Activated CD4-positive, alpha-beta memory T cell treated with anti-CD3 and anti-CD28 coated beads, Interleukin-2, amount 10 ng/mL, durations not matched to agents 7 days and 5 days (primary cell): Measurements from ENCODE around the gene PIGT. TPM values are rescaled to one million over a fixed set of nuclear protein-coding genes. Genes with fewer than 3 reads are reported as not detected.

ENCODE experiments used
- CTCF ChIA-PET: fragments of 350-600 bp; sonication (Branson Sonifier 250); formaldehyde crosslinking; loops from one replicate; lab custom pipeline; 2021; ENCODE audit warnings: antibody characterized with exemption, inconsistent platforms; lab: Charles Lee
- POLR2A ChIA-PET: fragments of 350-600 bp; sonication (Branson Sonifier 250); formaldehyde crosslinking; loops from one replicate; lab custom pipeline; 2021; ENCODE audit warnings: antibody characterized with exemption; lab: Charles Lee
- DNase-seq: peaks from one replicate; pipeline ENCODE4 v3.0.0-alpha.2; 2020
- H3K27ac Mint-ChIP-seq: one replicate; pipeline ENCODE4 v1.8.0; 2021; ENCODE audit warnings: mild to moderate bottlenecking, mixed read lengths
- H3K27me3 Mint-ChIP-seq: one replicate; pipeline ENCODE4 v1.8.0; 2021; ENCODE audit warnings: mixed read lengths
- H3K36me3 Mint-ChIP-seq: one replicate; pipeline ENCODE4 v1.8.0; 2021; ENCODE audit warnings: low read depth, mixed read lengths
- H3K4me1 Mint-ChIP-seq: one replicate; pipeline ENCODE4 v1.8.0; 2021; ENCODE audit warnings: mixed read lengths
- H3K4me3 Mint-ChIP-seq: one replicate; pipeline ENCODE4 v1.8.0; 2021; ENCODE audit warnings: mild to moderate bottlenecking, mixed read lengths
- H3K9me3 Mint-ChIP-seq: one replicate; pipeline ENCODE4 v1.8.0; 2021; ENCODE audit warnings: mixed read lengths
- total RNA-seq, 2 experiments: library from RNA; stranded (reverse); gene quantifications; one replicate each; pipeline ENCODE4 v1.2.3, GENCODE V29; 2021

The PIGT gene
- total RNA-seq, 2 experiments from 2014 or later: 52.4 to 53.0 TPM

DNA sequence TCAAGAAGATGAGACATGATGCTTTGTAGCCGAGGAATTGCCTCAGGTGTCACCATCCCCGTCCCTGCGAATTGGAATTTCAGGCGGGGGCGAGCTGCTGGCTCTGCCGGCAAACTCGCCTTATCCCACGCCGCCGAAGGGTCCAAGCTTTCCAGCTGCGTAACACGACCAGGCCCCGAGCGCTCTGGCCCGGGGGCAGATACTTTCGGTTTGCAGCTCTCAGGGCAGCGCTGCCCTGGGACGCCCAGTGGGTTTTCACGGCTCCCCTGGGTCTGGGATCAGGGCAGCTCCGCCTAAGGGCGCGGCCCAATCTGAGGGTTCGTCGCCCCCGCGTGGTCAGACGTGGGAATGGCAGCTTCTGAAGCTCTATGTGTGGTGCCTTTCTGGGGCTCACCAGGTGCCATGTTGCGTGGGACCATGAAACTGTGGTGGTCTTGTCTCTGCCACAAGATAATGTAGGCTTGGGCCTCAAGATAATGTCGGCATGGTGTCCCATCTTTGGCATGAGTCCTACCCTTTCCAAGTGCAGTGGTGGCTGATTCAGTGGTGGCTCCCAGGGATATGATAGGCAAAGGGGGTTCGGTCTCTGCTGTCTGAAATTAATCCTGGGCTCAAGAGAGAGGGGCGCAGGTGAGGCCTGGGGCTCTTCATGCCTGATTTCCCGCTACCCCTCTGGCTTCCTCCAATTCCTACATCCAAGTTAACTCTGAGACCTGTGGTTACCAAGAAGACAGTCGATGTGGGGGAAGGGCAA lies 21.0 kb downstream of the PIGT start:
- ChIA-PET POLR2A (interaction anchor here (0.9 to 2.8 kb wide), 12 partner anchors 10 to 118 kb away, joined by 3 to 30 read pairs (median 4); partner anchors contain the start of genes PIGT and SYS1), CTCF (interaction anchor here (0.7 to 7.1 kb wide), 51 partner anchors 9 to 834 kb away, joined by 3 to 194 read pairs (median 5); partner anchors contain the start of genes DBNDD2, KCNS1, PIGT and SDC4)
- Mint-ChIP-seq H3K27ac (no peak overlapping the region), H3K4me3 (peak overlapping the region; percentile 77), H3K9me3 (no peaks in the 10 kb centered on the region), H3K36me3 (peaks cover 15% of the 10 kb centered on the region), H3K4me1 (peaks cover 26% of the 10 kb centered on the region), H3K27me3 (no peaks in the 10 kb centered on the region)
- DNase-seq: peak; percentile 87

DNA sequence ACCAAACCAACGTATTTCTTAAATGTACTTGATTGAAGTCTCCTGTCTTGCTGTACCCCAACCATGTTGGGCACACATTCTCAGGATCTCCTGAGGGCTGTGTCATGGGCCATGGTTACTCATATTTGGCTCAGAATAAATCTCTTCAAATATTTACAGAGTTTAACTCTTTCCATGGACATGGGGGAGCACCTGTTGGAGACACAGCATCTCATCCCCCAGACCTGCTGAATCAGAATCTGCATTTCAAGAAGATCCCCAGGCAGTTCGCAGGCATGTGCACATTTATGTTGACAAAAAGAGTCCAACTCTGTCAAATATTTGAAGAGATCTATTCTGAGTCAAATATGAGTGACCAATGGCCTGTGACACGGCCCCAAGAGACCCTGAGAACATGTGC lies 24.5 kb downstream of the PIGT start:
- no peak overlapping the region for H3K27ac Mint-ChIP-seq
- H3K36me3 Mint-ChIP-seq: no peaks in the 10 kb centered on the region
- ChIA-PET CTCF (interaction anchor here (1.4 to 7.1 kb wide), 5 partner anchors 10 to 122 kb away, joined by 6 to 194 read pairs (median 21); partner anchors contain the start of gene SYS1), POLR2A (interaction anchor here (1.2 kb wide), 1 partner anchor 67 kb away, joined by 3 read pairs; no protein-coding TSS in a partner anchor)
- H3K9me3 Mint-ChIP-seq: no peaks in the 10 kb centered on the region
- no peak for DNase-seq
- no peak overlapping the region for H3K4me3 Mint-ChIP-seq
- H3K27me3 Mint-ChIP-seq: peaks cover 21% of the 10 kb centered on the region
- H3K4me1 Mint-ChIP-seq: peaks cover 37% of the 10 kb centered on the region

DNA sequence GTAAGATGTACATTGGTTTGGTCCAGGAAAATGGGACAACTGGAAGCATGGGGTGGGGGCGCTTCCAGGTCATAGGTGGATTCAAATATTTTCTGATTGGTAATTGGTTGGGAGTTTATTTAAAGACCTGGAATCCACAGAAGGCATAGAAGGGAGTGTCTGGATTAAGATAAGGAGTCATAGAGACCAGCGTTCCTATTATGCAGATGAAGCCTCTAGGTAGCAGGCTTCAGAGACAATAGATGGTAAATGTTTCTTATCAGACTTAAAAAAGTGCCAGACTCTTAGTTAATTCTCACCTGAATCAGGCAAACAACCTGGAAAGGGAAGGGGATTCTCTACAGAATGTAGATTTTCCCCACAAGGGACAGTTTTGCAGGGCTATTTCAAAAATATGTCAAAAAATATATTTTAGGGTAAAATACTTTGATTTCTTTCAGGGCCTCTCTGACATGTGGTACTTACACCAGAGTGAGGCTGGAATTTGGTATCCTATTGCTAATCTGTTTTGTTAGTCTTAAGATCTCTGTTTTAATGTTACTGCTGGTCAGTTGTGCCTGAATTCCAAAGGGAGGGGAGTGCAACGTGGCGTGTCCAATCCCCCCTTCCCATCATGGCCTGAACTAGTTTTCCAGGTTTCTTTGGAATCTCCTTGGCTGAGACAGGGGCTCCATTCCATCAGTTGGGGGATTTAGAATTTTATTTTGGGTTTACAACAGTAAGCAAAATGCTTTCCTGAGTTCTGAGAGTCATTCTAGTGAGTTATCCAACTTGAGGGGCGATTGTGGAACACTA lies 25.1 kb downstream of the PIGT start:
- peaks cover 40% of the 10 kb centered on the region for H3K4me1 Mint-ChIP-seq
- no peaks in the 10 kb centered on the region for H3K9me3 Mint-ChIP-seq
- H3K4me3 Mint-ChIP-seq: no peak overlapping the region
- DNase-seq: no peak
- CTCF ChIA-PET: no interaction called here
- H3K36me3 Mint-ChIP-seq: no peaks in the 10 kb centered on the region
- peaks cover 24% of the 10 kb centered on the region for H3K27me3 Mint-ChIP-seq
- POLR2A ChIA-PET: no interaction called here
- no peak overlapping the region for H3K27ac Mint-ChIP-seq

DNA sequence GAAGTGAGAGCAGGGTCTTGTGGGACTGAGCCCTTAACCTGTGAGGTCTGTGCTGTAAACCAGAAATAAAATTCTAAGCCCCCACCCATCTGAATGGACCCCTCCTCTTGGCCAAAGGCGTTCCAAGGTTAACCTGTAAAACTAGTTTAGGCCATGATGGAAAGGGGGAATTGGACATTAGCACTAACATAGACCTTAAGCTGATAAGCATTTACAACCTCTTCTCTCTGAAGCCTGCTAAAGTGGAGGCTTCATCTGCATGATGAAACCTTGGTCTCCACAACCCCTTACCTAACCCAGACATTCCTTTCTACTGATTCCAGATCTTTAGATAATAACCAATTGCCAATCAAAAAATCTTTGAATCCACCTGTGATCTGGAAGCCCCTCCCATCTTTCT lies 25.8 kb downstream of the PIGT start:
- CTCF ChIA-PET: no interaction called here

DNA sequence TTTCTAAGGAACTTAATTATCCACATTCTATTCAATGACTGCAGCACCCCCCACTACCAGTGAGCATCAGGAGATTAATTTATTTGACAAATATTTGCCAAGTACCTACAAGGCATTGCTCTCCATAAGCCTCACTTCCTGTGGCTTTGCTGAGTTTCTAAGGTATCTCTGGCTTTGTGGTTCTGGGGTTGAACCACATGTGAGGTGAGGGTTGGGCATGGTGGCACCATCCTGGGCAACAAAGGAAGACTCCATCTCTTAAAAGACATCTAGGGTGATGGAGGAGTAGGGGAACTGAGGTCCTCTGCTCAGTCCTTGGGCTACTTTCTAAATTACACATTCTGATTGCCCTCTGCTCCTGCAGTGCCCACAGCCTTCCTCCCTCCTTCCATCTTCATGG lies 28.1 kb downstream of the PIGT start:
- Mint-ChIP-seq H3K27ac (peak overlapping the region; percentile 55), H3K4me3 (peak overlapping the region; percentile 10), H3K36me3 (no peaks in the 10 kb centered on the region), H3K4me1 (peaks cover 34% of the 10 kb centered on the region), H3K27me3 (peaks cover 24% of the 10 kb centered on the region), H3K9me3 (no peaks in the 10 kb centered on the region)
- ChIA-PET POLR2A (no interaction called here), CTCF (interaction anchor here (1.1 to 5.3 kb wide), 6 partner anchors 11 to 400 kb away, joined by 3 to 33 read pairs (median 6); no protein-coding TSS in a partner anchor)
- peak; percentile 77 for DNase-seq

More for the DNA sequence above, 25.8 kb downstream of the PIGT start:
- no peak for DNase-seq
- H3K9me3 Mint-ChIP-seq: no peaks in the 10 kb centered on the region
- H3K36me3 Mint-ChIP-seq: no peaks in the 10 kb centered on the region
- H3K4me3 Mint-ChIP-seq: no peak overlapping the region
- no peak overlapping the region for H3K27ac Mint-ChIP-seq
- H3K27me3 Mint-ChIP-seq: peaks cover 24% of the 10 kb centered on the region
- POLR2A ChIA-PET: no interaction called here
- H3K4me1 Mint-ChIP-seq: peaks cover 37% of the 10 kb centered on the region

DNA sequence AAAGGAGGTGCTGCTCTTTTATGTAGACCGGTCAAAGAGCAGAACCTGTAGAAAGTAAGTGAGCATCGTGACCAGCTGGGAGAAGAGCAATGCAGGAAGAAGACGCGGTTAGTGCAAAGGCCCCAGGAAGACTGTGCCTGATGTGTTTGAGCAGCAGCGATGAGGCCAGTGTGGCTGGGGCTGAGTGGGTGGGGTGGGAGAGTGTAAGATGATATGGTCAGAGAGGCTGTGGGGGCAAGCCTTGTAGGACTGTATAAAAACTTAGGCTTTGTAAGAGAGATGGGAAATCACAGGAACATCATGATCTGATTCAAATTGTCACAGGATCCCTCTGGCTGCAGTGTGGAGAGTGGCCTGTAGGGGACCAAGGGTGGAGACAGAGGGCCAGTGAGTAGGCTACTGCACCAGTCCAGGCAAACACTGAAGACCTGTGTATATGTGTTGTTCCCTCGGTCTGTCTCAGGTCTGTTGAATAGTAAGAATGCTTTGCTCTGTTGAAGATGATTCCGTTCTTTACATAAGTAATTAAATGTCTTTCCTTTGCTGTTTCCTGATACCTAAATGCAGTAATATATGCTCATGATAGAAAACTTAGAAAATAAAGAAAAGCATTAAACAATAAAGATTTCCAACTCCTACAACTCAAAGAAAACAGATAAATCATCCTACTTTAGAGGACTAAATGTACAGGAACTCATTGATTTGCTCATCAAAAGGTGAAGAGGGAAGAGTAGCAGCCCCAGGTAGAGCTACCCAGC lies 30.0 kb downstream of the PIGT start:
- Mint-ChIP-seq H3K9me3 (no peaks in the 10 kb centered on the region), H3K4me1 (peaks cover 34% of the 10 kb centered on the region), H3K27me3 (peaks cover 24% of the 10 kb centered on the region), H3K4me3 (no peak overlapping the region), H3K27ac (no peak overlapping the region), H3K36me3 (no peaks in the 10 kb centered on the region)
- CTCF ChIA-PET: interaction anchor here (1.1 to 10.6 kb wide), 15 partner anchors 9 to 142 kb away, joined by 3 to 114 read pairs (median 5); partner anchors contain the start of gene SYS1
- POLR2A ChIA-PET: no interaction called here
- peak; percentile 54 for DNase-seq

DNA sequence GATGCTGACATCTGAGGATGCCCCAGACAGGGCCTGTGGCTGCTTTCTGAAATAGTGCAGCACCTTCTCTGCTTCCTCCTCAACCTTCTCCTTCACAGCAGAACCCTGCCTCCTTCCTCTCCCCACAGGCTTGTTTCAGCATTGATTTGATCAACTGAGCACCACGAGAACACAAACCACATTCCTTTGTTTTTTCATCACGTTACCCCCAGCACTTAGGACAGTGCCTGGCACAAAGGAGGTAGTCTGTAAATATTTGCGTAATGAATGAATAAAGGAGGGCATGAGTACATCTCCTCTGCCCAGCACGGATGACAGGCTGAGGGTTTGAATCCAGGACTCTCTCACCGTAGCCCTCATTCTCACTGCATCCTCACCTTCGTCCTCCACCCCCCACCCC lies 32.3 kb downstream of the PIGT start:
- Mint-ChIP-seq H3K27ac (no peak overlapping the region), H3K27me3 (peaks cover 19% of the 10 kb centered on the region), H3K9me3 (no peaks in the 10 kb centered on the region), H3K4me3 (no peak overlapping the region), H3K36me3 (no peaks in the 10 kb centered on the region), H3K4me1 (peaks cover 29% of the 10 kb centered on the region)
- no peak for DNase-seq
- ChIA-PET POLR2A (no interaction called here), CTCF (interaction anchor here (0.6 to 10.6 kb wide), 4 partner anchors 12 to 128 kb away, joined by 3 to 114 read pairs (median 32); partner anchors contain the start of gene SYS1)

DNA sequence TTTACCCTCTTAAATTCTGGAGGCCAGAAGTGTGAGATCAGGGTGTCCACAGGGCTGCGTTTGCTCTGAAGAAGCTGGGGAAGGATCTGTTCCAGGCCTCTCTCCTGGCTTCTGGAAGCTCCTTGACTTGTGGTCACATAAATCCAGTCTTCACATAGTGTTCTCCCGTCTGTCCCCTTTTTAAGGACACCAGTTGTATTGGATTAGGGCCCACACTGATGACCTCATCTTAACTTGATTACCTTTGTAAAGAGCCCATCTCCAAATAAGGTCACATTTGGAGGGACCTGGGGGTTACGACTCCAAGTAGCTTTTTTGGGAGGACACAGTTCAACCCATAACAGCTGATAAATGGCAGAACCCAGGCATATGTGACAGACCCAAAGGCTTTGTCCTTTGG lies 33.6 kb downstream of the PIGT start:
- H3K4me1 Mint-ChIP-seq: peaks cover 18% of the 10 kb centered on the region
- H3K27ac Mint-ChIP-seq: no peak overlapping the region
- peaks cover 12% of the 10 kb centered on the region for H3K27me3 Mint-ChIP-seq
- H3K36me3 Mint-ChIP-seq: no peaks in the 10 kb centered on the region
- no peaks in the 10 kb centered on the region for H3K9me3 Mint-ChIP-seq
- no peak overlapping the region for H3K4me3 Mint-ChIP-seq
- no peak for DNase-seq
- CTCF ChIA-PET: interaction anchor here (0.9 to 10.6 kb wide), 17 partner anchors 9 to 405 kb away, joined by 3 to 114 read pairs (median 7); partner anchors contain the start of gene SYS1
- POLR2A ChIA-PET: interaction anchor here (1.4 kb wide), 2 partner anchors 76 to 87 kb away, joined by 5 to 7 read pairs; partner anchors contain the start of gene SYS1

DNA sequence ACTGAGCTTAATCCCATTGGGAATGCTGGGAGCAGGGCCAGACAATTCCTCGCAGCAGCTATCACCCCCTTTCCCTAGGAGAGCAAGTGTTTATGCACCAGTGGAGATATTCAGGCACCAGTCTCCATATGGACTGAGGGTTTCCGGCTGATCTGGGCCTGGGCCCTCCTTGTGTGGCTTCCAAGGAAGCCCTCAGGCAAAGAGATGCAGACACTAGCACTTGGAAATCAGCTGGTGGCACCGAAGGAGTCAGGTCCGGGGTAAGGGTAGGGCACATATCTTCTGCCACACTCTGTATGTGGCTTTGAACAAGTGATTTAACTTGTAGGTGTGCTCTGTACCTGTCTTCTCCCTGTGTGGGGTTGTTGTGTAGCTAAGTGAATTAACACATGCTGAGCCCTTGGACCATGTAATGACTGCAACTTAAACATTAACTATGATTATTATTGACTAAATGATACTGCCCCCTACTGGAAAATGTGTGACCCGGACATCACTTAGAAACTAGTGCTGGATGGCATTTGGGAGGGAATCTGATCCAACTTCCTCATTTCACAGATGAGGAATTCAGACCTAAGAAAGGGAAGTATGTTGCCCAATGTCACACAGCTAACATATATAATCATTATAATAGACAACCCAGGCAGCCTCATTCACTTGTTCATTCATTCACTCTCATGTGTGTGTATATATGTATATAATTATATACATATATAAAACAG lies 34.3 kb downstream of the PIGT start:
- DNase-seq: no peak
- H3K36me3 Mint-ChIP-seq: no peaks in the 10 kb centered on the region
- H3K4me3 Mint-ChIP-seq: no peak overlapping the region
- peaks cover 10% of the 10 kb centered on the region for H3K4me1 Mint-ChIP-seq
- H3K27me3 Mint-ChIP-seq: peaks cover 4% of the 10 kb centered on the region
- POLR2A ChIA-PET: interaction anchor here (1.4 kb wide), 2 partner anchors 77 to 87 kb away, joined by 5 to 7 read pairs; partner anchors contain the start of gene SYS1
- H3K27ac Mint-ChIP-seq: no peak overlapping the region
- CTCF ChIA-PET: interaction anchor here (0.6 to 10.6 kb wide), 23 partner anchors 8 to 406 kb away, joined by 3 to 114 read pairs (median 5); partner anchors contain the start of gene SYS1
- no peaks in the 10 kb centered on the region for H3K9me3 Mint-ChIP-seq

DNA sequence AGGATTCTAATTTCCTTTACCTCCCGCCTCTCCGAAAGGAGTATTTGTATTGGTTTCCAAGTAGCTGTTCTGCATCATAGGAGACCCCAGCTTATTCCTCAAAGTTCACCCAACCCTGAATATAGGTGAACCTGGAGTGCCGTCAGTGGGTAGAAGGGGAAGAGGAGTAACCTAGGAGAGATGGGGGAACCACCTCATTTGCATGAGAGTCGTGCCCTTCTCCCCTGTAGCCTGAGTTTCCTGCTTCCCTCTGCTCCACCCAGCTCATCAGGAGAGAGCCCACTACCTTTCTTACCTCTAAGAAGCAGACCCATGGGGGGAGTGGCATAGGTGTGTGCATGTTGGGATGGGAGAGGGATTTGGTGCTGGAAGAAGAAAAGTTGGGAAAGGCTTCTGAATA lies 36.3 kb downstream of the PIGT start:
- POLR2A ChIA-PET: interaction anchor here (1.0 kb wide), 1 partner anchor 89 kb away, joined by 3 read pairs; the partner anchor contains the start of gene SYS1
- CTCF ChIA-PET: interaction anchor here (1.5 to 10.6 kb wide), 9 partner anchors 13 to 319 kb away, joined by 3 to 114 read pairs (median 12); partner anchors contain the start of gene SYS1

More for the DNA sequence above, 36.3 kb downstream of the PIGT start:
- no peak for DNase-seq
- no peaks in the 10 kb centered on the region for H3K4me1 Mint-ChIP-seq
- H3K27me3 Mint-ChIP-seq: no peaks in the 10 kb centered on the region
- H3K36me3 Mint-ChIP-seq: no peaks in the 10 kb centered on the region
- H3K4me3 Mint-ChIP-seq: no peak overlapping the region
- H3K27ac Mint-ChIP-seq: no peak overlapping the region
- H3K9me3 Mint-ChIP-seq: no peaks in the 10 kb centered on the region
